Measurements from ENCODE around the gene SPATA17.

DNA sequence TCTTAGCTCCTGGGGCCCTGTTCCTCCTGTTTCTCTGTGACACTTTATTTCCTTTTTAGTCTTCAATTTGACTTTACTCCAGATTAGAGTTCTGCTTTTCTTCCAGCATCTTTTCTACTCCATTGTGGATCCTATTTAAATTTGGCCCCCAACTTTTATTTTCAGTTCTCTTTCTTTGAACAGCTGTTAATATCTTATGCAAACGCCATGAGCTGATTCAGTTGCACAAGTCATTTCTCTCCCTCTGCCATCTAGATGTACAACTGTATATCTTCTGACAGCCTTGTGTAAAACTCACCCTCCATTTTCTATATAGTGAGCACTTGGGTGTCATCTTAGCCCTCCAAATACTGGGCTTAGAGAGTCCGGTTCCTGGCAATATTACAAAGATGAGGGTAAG lies 42.2 kb downstream of the SPATA17 start:
- TF ChIP-seq POLR2A (IDR thresholded peaks at IDR 0.05), result no peak
- TF ChIP-seq, protein P1, sequence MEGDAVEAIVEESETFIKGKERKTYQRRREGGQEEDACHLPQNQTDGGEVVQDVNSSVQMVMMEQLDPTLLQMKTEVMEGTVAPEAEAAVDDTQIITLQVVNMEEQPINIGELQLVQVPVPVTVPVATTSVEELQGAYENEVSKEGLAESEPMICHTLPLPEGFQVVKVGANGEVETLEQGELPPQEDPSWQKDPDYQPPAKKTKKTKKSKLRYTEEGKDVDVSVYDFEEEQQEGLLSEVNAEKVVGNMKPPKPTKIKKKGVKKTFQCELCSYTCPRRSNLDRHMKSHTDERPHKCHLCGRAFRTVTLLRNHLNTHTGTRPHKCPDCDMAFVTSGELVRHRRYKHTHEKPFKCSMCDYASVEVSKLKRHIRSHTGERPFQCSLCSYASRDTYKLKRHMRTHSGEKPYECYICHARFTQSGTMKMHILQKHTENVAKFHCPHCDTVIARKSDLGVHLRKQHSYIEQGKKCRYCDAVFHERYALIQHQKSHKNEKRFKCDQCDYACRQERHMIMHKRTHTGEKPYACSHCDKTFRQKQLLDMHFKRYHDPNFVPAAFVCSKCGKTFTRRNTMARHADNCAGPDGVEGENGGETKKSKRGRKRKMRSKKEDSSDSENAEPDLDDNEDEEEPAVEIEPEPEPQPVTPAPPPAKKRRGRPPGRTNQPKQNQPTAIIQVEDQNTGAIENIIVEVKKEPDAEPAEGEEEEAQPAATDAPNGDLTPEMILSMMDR (IDR thresholded peaks at IDR 0.05), result no peak

Measured in right lobe of liver (tissue), 4 donors.